Uterus (tissue), 4 donors: ENCODE measurements around the gene TRPV6. TPM values are rescaled to one million over a fixed set of nuclear protein-coding genes. Genes with fewer than 3 reads are reported as not detected.

Experiments used
- DNase-seq, 2 donors: peaks; one replicate each; pipeline ENCODE4 v3.0.0-alpha.2; 2019 to 2020
- H3K27ac ChIP-seq, 2 donors: fragments of 200-600 bp; sonication (generic); 1 replicate in 1 of 2; 2 replicates in 1 of 2; pipeline ENCODE4 v1.5.1; 2016 to 2018
- H3K27me3 ChIP-seq, 2 donors: fragments of 200-600 bp; sonication (generic); one replicate each; pipeline ENCODE4 v1.5.1; 2018 to 2019; ENCODE audit warnings: control low read depth in 1 of 2
- H3K36me3 ChIP-seq, 2 donors: fragments of 200-600 bp; sonication (generic); one replicate each; pipeline ENCODE4 v1.5.1; 2019; ENCODE audit warnings: control low read depth in 1 of 2
- H3K4me1 ChIP-seq, 2 donors: fragments of 200-600 bp; sonication (generic); one replicate each; pipeline ENCODE4 v1.5.1; 2018 to 2019; ENCODE audit warnings: control low read depth in 1 of 2
- H3K4me3 ChIP-seq, 2 donors: fragments of 200-600 bp; sonication (generic); 1 replicate in 1 of 2; 2 replicates in 1 of 2; pipeline ENCODE4 v1.5.1; 2018 to 2019; ENCODE audit warnings: mild to moderate bottlenecking in 1 of 2
- H3K9me3 ChIP-seq, 2 donors: fragments of 200-600 bp; sonication (generic); one replicate each; pipeline ENCODE4 v1.5.1; 2019; ENCODE audit warnings: control low read depth in 1 of 2
- CTCF ChIP-seq, 4 experiments: fragments of 200-600 bp in 2 of 4; fragments of 450-650 bp in 2 of 4; sonication (generic) in 2 of 4; IDR thresholded peaks; one replicate each; pipeline ENCODE4 v1.5.1; 2016 to 2019; ENCODE audit warnings: antibody characterized with exemption in 4 of 4, mild to moderate bottlenecking in 2 of 4, moderate library complexity in 1 of 4
- POLR2A ChIP-seq, 2 donors: fragments of 450-650 bp; IDR thresholded peaks; one replicate each; pipeline ENCODE4 v1.6.1; 2016; ENCODE audit warnings: antibody characterized with exemption in 2 of 2, mild to moderate bottlenecking in 1 of 2, moderate library complexity in 1 of 2
- intact Hi-C: fragments of 100-400 bp; cut with DNase I; formaldehyde crosslinking; loops from one replicate; pipeline ENCODE4 v1.15.1; 2023; ENCODE audit warnings: low total_unique reads
- total RNA-seq, 4 donors: library from RNA; depleted of rRNA in 3 of 4; stranded (reverse); fragments of >200 nt in 3 of 4; gene quantifications; one replicate each; pipeline versions ENCODE4 v1.1.0 to v1.2.4, GENCODE V29; 2014 to 2023
- donor health status: DM: yes; HTN: yes; CAD: no.

TRPV6 gene
- total RNA-seq, 4 donors from 2014 or later = 0.46 to 1.3 TPM; not detected in 2

DNA sequence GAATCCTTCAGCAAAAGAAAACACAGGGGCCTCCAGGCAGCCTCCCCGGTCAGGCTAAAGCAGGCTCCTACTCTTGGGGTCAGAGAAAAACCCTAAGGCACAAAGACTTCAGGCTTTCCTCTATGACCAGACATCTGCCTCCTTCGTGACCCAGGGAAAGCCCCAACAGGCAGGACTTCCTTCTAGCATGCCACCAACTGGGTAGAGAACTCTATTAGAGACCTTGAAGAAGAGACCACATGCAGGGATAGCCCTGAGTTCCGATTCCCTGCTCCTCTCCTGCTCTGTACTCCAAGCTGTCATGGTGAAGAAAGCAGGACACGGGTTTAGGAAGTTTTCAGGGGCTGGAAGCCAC, 1.3 kb downstream of the TRPV6 start:
- Histone ChIP-seq H3K9me3 (no peaks in the 10 kb centered on the region), H3K4me3 (no peak overlapping the region), H3K27me3 (no peaks in the 10 kb centered on the region), H3K36me3 (no peaks in the 10 kb centered on the region), H3K27ac (no peak overlapping the region), H3K4me1 (no peaks in the 10 kb centered on the region)
- TF ChIP-seq CTCF (IDR thresholded peaks at IDR 0.05) (no peak), POLR2A (IDR thresholded peaks at IDR 0.05) (no peak)
- no peak for DNase-seq
- intact Hi-C loops = no loop called here

- Histone ChIP-seq H3K4me3 (no peak overlapping the region), H3K27me3 (no peaks in the 10 kb centered on the region), H3K4me1 (no peaks in the 10 kb centered on the region), H3K36me3 (no peaks in the 10 kb centered on the region), H3K27ac (no peak overlapping the region), H3K9me3 (no peaks in the 10 kb centered on the region)
- TF ChIP-seq CTCF (IDR thresholded peaks at IDR 0.05) = no peak
- no peak for TF ChIP-seq POLR2A (IDR thresholded peaks at IDR 0.05)
- no peak for DNase-seq
- intact Hi-C loops = no loop called here
Measured at GRCh38 chr7:142883571-142884285, 1.8 kb downstream of the TRPV6 start.

DNA sequence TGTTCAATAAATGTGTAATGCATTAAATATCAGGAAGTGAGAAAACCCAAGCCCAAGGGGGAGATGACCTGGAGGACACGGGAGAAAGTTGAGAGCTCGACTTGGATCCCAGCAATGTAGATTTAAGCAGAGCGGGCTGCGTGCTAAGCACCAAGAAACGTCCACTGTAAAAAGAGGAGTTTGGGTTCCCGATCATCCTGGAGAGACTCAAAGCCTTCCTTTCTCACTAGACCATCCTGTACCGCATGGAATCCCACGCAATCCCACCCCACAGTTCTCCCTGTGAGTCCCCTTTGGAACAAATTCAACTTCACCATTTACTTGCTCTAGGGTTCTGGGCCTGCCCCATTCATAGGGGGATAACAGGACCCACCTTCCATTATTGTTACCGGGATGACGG, 2.4 kb downstream of the TRPV6 start:
- Histone ChIP-seq H3K4me1 (no peaks in the 10 kb centered on the region), H3K9me3 (no peaks in the 10 kb centered on the region), H3K4me3 (no peak overlapping the region), H3K27ac (no peak overlapping the region), H3K36me3 (no peaks in the 10 kb centered on the region), H3K27me3 (no peaks in the 10 kb centered on the region)
- TF ChIP-seq CTCF (IDR thresholded peaks at IDR 0.05) (no peak), POLR2A (IDR thresholded peaks at IDR 0.05) (no peak)
- intact Hi-C loops = no loop called here
- no peak for DNase-seq

- DNase-seq = no peak
Measured at GRCh38 chr7:142882338-142882678, 3.2 kb downstream of the TRPV6 start.

More at GRCh38 chr7:142882338-142882678, 3.2 kb downstream of the TRPV6 start:
- TF ChIP-seq POLR2A (IDR thresholded peaks at IDR 0.05) = no peak
- TF ChIP-seq CTCF (IDR thresholded peaks at IDR 0.05) = no peak
- H3K27ac ChIP-seq = no peak overlapping the region
- no peaks in the 10 kb centered on the region for H3K27me3 ChIP-seq
- intact Hi-C loops = no loop called here
- H3K4me1 ChIP-seq = no peaks in the 10 kb centered on the region
- no peaks in the 10 kb centered on the region for H3K36me3 ChIP-seq
- no peaks in the 10 kb centered on the region for H3K9me3 ChIP-seq
- no peak overlapping the region for H3K4me3 ChIP-seq
